DND-41 (cell line): ENCODE results near the gene ARMC12.

ENCODE experiments used
- ATAC-seq: fragments of 200-7000 bp; cut with Tn5 transposase; 3 replicates; pipeline ENCODE4 v1.9.1; 2021; ENCODE audit warnings: low read depth; ENCODE audit not compliant: insufficient read depth
- DNase-seq: peaks from one replicate; pipeline ENCODE4 v3.0.0-alpha.2; 2020
- H2AFZ ChIP-seq: 2 replicates; pipeline ENCODE4 v1.6.0; 2012; ENCODE audit warnings: low read depth, low read length
- H3K27ac ChIP-seq: 2 replicates; pipeline ENCODE4 v1.5.1; 2012; ENCODE audit warnings: low read length, inconsistent platforms
- H3K27me3 ChIP-seq: fragments of 200-600 bp; sonication (generic); 2 replicates; pipeline ENCODE4 v1.6.0; 2012; ENCODE audit warnings: low read length, mild to moderate bottlenecking, inconsistent platforms; ENCODE audit not compliant: insufficient read depth, poor library complexity
- H3K36me3 ChIP-seq: 2 replicates; pipeline ENCODE4 v1.5.1; 2012; ENCODE audit warnings: low read length, inconsistent platforms; ENCODE audit not compliant: insufficient read depth
- H3K4me1 ChIP-seq: 2 replicates; pipeline ENCODE4 v1.5.1; 2012; ENCODE audit warnings: mild to moderate bottlenecking, low read length; ENCODE audit not compliant: insufficient read depth
- H3K4me2 ChIP-seq: 2 replicates; pipeline ENCODE4 v1.6.0; 2012; ENCODE audit warnings: mild to moderate bottlenecking, moderate library complexity, low read length, inconsistent platforms; ENCODE audit not compliant: insufficient read depth
- H3K4me3 ChIP-seq, 2 experiments: fragments of 200-600 bp in 1 of 2; shearing (Covaris generic) in 1 of 2; 2 replicates each; pipeline ENCODE4 v1.5.1; 2012 to 2016; ENCODE audit warnings: inconsistent platforms in 2 of 2, low read length in 2 of 2, mild to moderate bottlenecking in 2 of 2, low read depth in 1 of 2, moderate library complexity in 1 of 2
- H3K79me2 ChIP-seq: 2 replicates; pipeline ENCODE4 v1.6.0; 2012; ENCODE audit warnings: low read length, inconsistent platforms; ENCODE audit not compliant: insufficient read depth
- H3K9ac ChIP-seq: 2 replicates; pipeline ENCODE4 v1.6.0; 2012; ENCODE audit warnings: low read depth, mild to moderate bottlenecking, inconsistent platforms, low read length, moderate library complexity
- H3K9me3 ChIP-seq: 2 replicates; pipeline ENCODE4 v1.5.1; 2012; ENCODE audit warnings: low read length, moderate library complexity, mild to moderate bottlenecking, inconsistent platforms; ENCODE audit not compliant: insufficient read depth, severe bottlenecking
- H4K20me1 ChIP-seq: 2 replicates; pipeline ENCODE4 v1.6.0; 2012; ENCODE audit warnings: low read length; ENCODE audit not compliant: insufficient read depth
- EZH2 ChIP-seq: IDR thresholded peaks from 3 replicates; pipeline ENCODE4 v1.6.1; 2012; ENCODE audit warnings: borderline replicate concordance, low read depth, mild to moderate bottlenecking, moderate library complexity, low read length, inconsistent platforms; ENCODE audit not compliant: severe bottlenecking
- TF ChIP-seq, protein P1 (sequence below): IDR thresholded peaks from 2 replicates; pipeline ENCODE4 v1.5.1; 2012; ENCODE audit warnings: borderline replicate concordance, low read length, moderate library complexity, mild to moderate bottlenecking; ENCODE audit not compliant: poor library complexity, severe bottlenecking; ENCODE audit errors: extremely low read depth

The ARMC12 gene

DNA sequence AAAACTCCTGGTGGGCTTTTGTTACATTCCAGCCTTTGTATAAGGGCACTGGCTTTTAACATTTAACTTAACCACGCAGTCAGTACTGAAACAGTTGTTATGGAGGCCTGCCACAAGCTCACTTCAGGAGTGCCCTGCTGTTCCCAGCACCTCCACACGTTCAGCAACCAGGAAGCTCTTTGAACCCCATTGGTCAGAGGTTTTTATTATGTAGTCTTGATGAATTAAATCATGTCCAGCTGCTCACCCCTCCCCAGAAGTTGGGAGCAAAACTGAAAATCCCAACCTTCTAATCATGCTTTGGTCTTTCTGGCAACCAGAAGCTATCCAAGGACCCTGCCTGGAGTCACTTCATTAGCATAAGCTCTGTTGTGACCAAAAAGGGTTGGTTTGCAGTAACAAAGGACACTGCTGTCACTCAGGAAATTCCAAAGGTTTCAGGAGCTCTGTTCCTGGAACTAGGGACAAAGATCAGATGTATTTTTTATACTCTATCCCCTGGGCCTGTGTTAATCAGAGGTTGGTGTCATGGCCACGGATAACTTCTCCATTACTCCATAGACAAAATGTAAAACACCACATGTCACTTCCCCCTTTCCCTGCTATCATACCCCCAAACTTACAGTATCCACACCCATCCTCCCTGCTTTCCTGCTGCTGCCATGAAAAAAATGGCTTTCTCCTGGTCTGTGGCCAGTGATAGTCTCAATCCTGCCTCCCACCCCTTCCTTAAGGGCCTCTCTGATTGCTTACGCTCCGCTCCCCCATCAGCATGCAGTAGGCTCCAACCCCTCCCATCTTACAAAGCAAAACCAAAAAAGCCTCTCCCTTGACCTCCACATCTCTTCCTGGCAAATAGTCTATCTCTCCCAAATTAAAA, 3.1 kb downstream of the ARMC12 start:
- no peaks in the 10 kb centered on the region for H3K9me3 ChIP-seq
- H3K9ac ChIP-seq, result no peak overlapping the region
- no peak overlapping the region for H3K4me3 ChIP-seq
- no peak overlapping the region for H2AFZ ChIP-seq
- ATAC-seq (no peak), DNase-seq (no peak)
- H4K20me1 ChIP-seq, result 0 out of 2 replicates have a peak, but pooled peaks cover 6% of the 10 kb centered on the region
- TF ChIP-seq EZH2, result no peak
- TF ChIP-seq, protein P1, sequence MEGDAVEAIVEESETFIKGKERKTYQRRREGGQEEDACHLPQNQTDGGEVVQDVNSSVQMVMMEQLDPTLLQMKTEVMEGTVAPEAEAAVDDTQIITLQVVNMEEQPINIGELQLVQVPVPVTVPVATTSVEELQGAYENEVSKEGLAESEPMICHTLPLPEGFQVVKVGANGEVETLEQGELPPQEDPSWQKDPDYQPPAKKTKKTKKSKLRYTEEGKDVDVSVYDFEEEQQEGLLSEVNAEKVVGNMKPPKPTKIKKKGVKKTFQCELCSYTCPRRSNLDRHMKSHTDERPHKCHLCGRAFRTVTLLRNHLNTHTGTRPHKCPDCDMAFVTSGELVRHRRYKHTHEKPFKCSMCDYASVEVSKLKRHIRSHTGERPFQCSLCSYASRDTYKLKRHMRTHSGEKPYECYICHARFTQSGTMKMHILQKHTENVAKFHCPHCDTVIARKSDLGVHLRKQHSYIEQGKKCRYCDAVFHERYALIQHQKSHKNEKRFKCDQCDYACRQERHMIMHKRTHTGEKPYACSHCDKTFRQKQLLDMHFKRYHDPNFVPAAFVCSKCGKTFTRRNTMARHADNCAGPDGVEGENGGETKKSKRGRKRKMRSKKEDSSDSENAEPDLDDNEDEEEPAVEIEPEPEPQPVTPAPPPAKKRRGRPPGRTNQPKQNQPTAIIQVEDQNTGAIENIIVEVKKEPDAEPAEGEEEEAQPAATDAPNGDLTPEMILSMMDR, result no peak
- peaks cover 9% of the 10 kb centered on the region for H3K27me3 ChIP-seq
- no peaks in the 10 kb centered on the region for H3K4me1 ChIP-seq
- H3K4me2 ChIP-seq, result no peak overlapping the region
- no peaks in the 10 kb centered on the region for H3K79me2 ChIP-seq
- H3K27ac ChIP-seq, result no peak overlapping the region
- H3K36me3 ChIP-seq, result no peaks in the 10 kb centered on the region

DNA sequence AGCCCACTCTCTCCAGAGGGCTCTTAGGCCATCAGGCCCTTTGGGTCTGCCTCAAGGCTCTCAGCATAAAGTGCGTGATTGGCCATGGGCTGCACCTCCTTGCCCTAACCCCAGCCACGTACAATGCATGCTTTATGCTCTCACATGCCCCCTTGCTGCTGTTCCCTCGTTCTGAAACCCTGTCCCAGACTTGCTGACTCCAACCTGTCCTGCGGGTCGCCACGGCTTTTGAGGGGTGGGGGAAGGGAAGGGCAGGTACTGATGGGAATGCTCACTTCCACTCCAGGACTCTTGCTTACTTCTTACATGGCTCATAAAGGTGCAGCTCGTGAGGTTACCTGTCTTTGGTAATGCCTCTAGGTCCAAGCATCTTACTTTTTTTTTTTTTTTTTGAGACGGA, 6.0 kb downstream of the ARMC12 start:
- Histone ChIP-seq H3K4me3 (no peak overlapping the region), H3K27ac (no peak overlapping the region), H3K4me1 (no peaks in the 10 kb centered on the region), H3K9ac (no peak overlapping the region), H4K20me1 (0 out of 2 replicates have a peak, but pooled peaks cover 4% of the 10 kb centered on the region), H3K36me3 (no peaks in the 10 kb centered on the region), H3K79me2 (no peaks in the 10 kb centered on the region), H3K27me3 (peaks cover 13% of the 10 kb centered on the region), H3K9me3 (no peaks in the 10 kb centered on the region), H3K4me2 (no peak overlapping the region), H2AFZ (no peak overlapping the region)
- TF ChIP-seq, protein P1, result no peak
- TF ChIP-seq EZH2, result no peak
- DNase-seq (no peak), ATAC-seq (no peak)

DNA sequence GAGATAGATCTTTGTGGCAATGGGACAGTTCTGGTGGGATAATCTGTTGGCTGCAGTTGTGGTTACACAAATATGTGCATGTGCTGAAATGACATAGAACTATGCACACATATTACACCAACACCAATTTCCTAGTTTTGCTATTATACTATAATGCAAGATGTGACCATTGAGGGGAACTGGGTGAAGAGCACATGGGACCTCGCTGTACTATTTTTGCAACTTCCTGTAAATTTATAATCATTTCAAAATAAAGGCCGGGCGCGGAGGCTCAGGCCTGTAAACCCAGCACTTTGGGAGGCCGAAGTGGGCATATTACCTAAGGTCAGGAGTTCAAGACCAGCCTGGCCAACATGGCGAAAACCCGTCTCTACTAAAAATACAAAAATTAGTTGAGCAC, 8.7 kb downstream of the ARMC12 start:
- TF ChIP-seq, protein P1, result no peak
- TF ChIP-seq EZH2, result no peak
- H3K36me3 ChIP-seq, result no peaks in the 10 kb centered on the region
- no peak overlapping the region for H3K4me2 ChIP-seq
- H3K27me3 ChIP-seq, result peaks cover 9% of the 10 kb centered on the region
- 0 out of 2 replicates have a peak, but pooled peaks cover 3% of the 10 kb centered on the region for H4K20me1 ChIP-seq
- ATAC-seq, result no peak
- H3K79me2 ChIP-seq, result no peaks in the 10 kb centered on the region
- H3K27ac ChIP-seq, result no peak overlapping the region
- no peak for DNase-seq
- no peak overlapping the region for H2AFZ ChIP-seq
- no peak overlapping the region for H3K9ac ChIP-seq
- no peak overlapping the region for H3K4me3 ChIP-seq
- peaks cover 5% of the 10 kb centered on the region for H3K9me3 ChIP-seq
- H3K4me1 ChIP-seq, result no peaks in the 10 kb centered on the region
